Dermis microvascular lymphatic vessel endothelial cell (primary cell): ENCODE measurements around the gene TMEM72. TPM values are rescaled to one million over a fixed set of nuclear protein-coding genes. Genes with fewer than 3 reads are reported as not detected.
A peak's percentile ranks its signal among the peaks of the same experiment; 100 is the strongest.
"Not testable (repeated sequence)": the region's sequence is repeated elsewhere in the genome, so short reads cannot be mapped to it uniquely, and the experiment has no call there.

ENCODE experiments used
- DNase-seq, 2 donors: peaks; one replicate each; pipeline versions ENCODE4 v3.0.0 to v3.0.0-alpha.2; 2010; ENCODE audit warnings: low read depth in 2 of 2
- total RNA-seq: library from RNA; depleted of rRNA; stranded (reverse); fragments of >200 nt; gene quantifications from 2 replicates; pipeline ENCODE4 v1.2.1, GENCODE V29; 2014

TMEM72 gene
- not detected in 2 replicates for total RNA-seq

DNA sequence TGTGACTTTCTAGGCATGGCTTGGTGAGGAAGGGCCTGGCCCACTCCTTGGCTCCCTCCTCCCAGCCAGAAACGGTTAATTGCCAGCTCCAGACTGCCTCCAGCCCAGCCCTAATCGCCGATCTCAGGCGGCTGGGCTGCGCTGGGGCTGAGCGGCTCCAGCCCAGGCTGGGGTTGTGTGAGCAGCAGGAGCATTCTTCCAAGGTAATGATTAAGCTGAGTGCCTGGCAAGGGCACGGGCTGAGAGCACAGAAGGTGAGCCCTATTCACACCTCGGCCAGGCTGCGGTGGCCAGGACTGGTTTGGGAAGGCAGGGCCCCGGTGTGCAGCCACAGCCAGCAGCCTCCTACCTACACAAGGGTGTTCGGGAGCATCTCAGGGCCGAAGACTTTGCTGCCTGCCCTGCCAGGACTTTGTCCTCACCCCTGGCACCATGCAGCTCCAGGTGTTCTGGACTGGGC is at the start of gene TMEM72:
Gene TMEM72 (plus strand): TSS at position 257 of the 460 bp plus-strand sequence. CDS start 176 bp downstream, at position 433.
- no peak for DNase-seq

DNA sequence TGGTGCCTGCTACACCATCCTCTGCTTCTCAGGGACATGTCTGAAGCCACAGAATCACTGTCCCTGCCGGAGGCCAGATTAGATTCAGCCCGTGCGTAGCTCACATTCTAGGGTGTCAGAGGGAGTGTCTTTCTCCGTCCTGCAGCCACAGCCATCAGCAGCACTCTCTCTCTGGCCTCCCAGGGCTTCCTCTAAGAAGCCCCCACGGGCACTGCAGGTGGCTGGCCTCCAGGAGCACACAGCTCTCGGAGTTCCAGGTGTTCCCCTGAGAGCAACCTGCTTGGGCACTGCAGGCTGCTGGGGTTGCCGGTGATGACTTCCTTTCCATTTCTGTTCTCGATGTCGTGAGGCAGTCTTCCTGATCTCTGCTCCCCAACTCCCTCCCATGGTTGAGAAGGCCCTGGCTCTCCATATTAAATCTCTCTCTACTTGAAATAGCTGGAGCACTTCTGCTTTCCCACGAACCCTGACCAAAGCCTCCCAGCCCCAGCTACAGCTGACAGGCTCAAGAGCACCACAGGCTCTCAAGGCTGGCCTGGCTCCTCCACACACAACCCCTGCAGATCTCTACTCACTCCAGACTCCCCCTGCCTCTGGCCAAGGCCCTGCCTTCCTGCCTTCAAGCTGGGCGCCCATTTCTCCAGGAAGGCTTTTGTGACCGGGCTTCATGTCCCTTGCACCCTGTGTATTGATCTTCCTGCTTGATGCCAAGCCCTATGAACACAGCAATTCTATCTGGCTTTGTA is 49.0 kb upstream of the TMEM72 start:
- no peak for DNase-seq

DNA sequence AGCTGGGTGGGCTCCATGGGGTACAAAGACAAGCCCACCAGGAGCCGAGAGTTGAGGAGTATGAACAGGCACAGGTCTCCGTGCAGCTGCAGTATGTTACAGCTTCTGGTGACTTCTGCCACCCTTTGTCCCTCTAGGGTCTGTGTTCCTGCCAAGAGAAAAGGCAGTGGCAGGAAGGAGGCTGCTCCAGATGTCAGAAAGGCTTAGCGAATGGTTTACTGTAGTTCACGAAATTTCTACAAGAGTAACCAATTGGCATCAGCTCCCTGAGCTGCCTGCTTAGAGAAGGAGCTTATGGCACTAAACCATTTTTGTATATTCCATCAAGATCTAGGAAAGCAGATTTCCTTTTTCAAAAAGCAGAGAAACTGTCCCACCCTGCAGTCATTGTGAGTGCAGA is 48.2 kb upstream of the TMEM72 start:
- no peak for DNase-seq

DNA sequence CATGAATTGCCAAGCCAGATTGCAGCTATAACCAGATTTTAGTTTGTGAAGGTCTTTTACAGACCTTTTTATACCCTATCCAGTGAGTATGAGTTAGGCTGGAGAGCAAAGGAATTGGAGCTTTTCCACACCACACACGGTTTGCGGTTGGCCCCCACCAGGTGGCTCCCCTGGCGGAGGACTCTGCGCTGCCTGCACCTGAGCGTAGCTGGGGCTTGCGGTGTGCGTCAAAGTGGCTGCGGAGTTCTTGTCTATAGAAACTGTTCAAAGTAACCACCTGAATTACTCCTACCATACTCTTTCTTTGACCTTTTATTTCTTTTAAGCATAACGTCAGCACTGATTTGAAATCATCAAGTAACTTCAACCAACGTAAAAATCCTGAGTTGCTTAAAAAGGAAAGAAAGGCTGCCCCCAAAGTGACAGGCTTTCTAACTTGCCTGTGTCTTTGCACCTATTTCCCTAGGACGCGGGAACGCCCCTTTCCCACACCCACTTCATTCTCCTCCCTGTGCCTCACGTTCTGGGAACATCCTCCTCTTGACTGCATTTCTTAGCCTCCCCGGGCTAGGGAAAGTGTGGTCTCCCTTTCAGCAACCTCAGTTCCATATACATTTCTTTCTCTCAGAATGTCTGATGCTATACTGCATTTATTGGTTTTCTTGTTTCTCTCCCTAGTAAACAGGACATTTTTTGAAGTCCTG is 47.6 kb upstream of the TMEM72 start:
- DNase-seq = no peak

DNA sequence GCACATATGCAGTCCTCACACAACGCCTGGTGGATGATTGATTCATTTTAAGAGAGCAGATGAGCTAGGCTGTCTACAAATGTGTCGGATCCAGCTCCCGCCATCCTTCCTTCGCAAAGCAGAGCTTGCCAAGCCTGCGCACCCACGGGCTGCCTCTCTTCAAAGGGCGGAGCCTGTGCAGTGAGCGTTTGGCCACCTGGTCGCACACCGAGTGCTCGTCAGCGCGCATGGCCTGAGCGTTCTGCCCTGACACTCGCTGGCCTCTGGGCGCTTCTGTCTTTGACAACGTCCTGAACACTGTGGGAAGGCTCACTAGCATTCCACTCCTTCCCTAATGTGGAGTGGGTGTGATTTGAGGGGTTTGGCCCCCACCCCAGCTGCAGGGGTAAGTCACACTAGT is 47.1 kb upstream of the TMEM72 start:
- DNase-seq = peak in 1 of 2 donors; percentile 11

DNA sequence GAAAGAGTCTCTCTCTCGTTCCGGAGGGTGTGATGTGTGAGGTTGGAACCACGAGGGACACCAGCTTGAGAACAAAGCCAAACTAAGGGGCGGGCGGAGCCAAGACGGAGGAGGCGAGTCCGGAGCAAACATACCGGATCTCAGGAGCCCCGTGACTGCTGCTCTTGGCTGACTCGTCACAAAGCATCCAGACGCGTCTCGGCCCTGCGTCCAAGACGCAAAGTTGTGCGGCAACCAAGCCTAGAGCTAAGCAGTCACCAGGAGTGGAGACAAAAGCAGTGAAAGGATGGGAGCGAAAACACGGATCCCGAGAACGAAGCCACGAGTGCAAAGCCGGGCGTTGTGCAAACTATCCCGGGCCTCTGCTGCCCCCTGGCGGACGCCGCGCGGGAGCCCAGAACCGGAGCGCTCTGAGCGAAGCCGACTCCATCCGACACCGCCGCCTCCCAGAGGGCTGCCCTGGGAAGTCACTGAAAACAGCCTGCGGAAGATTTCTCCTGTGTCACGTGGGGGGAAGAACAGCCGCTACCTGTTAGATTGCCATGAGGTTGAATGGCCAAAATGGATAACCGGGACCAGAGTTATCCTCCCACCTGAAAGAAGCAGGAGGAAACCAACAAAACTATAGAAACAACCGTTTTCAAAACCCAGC is 46.4 kb upstream of the TMEM72 start:
- peak; percentile 41 to 71 for DNase-seq

DNA sequence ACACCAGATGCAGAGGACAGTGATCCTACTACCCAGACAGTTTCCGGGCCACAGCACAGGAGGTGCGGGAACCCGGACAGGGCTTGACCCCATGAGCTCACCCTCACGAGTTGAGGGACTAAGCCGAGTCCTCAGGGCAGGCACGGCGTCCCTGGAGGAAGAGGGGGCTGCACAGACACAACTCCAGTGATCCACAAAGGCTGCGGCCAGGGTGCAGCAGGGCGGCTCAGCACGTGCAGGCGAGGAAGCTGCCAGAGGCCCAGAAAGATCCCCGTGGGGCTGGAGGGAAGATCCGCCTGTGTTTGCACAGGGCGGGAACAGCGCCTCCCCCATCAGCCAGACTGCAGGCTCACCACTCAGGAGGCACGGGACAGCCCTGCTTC is 45.9 kb upstream of the TMEM72 start:
- no peak for DNase-seq

DNA sequence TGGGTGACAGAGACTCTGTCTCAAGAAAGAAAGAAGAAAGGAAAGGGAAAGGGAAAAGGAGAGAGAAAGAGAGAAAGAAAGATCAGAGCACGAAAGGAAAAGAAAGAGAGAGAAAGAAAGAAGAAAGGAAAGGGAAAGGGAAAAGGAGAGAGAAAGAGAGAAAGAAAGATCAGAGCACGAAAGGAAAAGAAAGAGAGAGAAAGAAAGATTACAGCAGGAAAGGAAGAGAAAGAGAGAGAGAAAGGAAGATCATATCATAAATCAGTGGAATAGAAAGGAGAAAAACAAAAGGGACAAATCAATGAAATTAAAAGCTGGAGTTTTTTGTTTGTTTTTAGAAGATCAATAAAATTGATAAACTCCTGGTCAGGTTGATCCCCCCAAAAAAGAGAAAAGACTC is 44.8 kb upstream of the TMEM72 start:
- not testable (repeated sequence) for DNase-seq

DNA sequence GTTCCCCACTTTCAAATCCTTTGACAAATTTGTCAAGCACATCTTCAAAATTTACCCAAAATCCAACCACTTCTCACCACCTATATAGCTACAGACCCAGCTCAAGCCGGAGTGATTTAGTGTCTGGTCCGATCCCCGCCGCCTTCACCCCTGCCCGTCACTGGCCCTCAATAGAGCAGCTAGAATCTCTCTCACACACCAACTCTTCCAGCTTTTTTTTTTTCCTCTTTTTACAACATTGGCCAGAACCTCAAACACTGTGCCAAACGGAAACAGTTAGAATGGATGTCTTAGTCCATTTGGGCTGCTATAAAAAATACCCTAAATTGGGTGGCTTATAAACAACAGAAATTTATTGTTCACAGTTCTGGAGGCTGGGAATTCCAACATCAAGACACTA is 41.1 kb upstream of the TMEM72 start:
- no peak for DNase-seq

DNA sequence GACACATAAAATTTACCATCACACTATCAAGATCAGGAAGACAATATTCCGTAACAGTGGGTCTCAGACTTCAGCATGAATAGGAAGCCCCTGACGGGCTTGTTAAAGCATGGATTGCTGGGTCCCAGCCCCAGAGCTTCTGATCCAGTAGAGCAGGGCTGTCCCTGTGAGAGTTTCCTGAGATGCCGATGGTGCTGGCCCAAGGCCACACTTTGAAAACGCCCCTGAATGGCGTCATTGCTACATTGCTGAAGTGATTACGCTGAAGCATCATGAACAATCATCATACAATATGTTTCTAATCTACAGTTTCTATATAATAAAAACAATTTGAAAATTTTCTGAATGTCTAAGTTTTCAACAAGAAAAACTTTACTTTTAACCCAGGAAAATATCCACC is 38.0 kb upstream of the TMEM72 start:
- DNase-seq = no peak

DNA sequence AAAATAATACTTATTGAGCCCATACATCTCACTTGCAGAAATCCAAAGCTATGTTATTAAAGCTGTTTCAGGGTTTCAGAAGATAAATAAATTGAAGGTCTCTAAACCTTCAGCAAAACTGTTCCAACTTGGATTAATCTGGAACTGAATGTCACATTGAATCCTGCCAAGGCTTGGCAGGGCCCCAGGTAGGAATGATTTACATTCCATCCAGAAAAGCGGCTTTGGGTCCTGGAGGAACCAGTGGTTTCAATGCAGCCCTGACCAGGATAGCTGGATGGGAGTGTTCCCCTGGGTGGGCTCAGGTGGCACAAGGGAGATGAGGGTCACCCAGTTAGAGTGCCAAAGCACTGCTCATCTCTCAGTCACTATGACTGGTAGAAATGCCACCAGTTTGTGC is 37.0 kb upstream of the TMEM72 start:
- DNase-seq = no peak

DNA sequence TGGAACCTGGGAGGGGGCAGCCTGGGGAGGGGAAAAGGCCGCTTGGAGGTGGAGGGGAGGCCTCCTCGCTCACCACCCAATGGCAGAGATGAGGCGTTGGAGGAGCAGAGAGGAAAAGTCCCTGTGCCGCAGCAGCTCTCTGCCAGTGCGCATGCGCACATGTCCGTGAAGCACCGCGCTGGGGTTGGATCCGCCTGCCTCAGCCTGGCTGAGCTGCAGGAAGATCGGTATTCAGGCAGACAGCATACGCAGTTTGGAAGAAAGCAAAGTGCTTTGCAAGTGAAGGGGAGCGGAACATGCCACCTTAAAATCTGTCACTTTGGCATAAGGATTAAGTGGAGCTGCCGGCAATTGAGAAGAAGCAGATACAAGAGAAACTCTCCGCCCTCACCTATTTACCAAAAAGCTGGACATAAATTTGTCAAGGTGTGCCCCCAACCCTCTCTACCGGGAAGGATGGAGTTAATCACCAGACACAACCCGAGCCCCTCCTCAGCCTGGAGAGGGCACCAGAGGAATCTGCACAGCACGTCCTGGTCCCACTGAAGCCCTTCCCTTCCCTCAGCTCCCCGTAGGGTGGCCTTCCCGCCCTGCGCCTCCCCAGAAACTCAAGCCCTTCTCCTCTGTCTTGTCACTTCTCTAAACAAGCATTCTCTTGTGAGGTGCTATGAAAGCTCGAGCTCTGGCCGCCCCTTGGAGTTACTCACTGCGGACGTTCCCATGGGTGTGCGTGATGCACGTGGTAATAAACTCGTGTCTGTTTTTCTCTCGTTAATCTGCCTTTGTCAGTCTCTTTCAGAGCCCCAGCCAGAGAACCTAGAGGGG is 32.2 kb upstream of the TMEM72 start:
- peak; percentile 57 to 72 for DNase-seq

DNA sequence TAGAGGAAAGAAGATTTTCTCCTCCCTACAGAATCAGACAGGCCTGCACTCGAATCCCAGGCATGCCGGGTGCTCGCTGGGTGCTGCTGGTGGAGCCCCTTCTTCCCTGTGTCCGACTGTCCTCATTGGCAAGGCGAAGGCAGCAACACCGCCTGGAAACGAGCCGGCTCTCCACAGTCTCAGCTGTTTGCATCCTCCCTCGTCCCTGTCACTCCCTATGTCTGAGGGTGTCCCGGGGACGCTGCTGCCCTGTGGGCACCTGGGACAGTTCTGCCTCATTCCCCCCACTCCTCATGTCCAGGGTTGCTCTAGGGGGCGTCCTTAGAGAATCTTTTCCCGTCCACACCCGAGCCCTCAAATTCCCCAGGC is 31.6 kb upstream of the TMEM72 start:
- no peak for DNase-seq

DNA sequence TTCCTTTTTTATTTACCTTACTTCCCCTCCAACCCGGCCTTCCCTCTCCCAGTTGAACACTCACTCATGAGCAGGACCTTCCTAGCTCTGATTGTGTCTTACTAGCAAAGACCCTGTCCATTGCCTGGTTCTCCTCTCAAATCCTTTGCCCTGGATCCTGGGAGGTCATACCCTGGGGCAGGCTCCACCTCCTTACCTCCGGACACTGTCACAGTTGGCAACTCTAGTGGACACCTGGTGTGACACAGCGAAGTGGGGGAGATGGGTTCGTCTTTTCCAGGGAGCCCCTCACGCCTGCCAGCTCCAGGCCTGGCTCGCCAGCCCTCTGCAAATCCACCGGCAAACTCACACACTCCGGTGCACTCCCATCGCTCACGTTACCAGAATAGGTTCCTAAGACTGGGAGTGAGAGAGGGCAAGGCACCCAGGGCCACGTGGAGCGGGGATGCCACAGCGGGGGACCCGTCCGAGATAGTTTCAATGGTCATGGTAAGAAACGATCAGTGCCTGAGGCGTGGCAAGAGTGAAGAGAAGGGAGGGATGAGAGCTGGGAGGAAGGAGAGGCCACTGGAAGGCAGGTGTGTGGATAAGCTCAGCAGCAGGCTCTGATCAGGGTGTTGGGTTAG is 30.9 kb upstream of the TMEM72 start:
- no peak for DNase-seq

DNA sequence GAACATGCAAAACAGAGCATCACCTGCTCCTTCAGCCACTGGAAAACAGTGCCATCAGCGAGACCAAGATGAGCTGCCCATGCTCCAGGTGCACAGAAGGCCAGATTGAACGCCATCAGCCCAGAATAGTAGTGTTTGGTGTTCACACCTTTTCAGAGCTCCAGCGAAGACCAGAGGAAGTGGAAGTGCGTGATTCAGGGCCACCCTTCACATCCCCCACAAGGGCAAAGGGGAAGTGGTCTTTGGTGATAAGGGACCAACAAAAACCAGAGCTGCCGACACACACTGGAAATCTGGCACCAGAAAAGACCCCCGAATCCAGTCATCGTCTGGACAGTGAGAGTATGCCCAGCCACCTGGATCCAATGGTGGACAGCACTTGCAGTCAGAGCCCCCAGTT is 29.5 kb upstream of the TMEM72 start:
- no peak for DNase-seq

DNA sequence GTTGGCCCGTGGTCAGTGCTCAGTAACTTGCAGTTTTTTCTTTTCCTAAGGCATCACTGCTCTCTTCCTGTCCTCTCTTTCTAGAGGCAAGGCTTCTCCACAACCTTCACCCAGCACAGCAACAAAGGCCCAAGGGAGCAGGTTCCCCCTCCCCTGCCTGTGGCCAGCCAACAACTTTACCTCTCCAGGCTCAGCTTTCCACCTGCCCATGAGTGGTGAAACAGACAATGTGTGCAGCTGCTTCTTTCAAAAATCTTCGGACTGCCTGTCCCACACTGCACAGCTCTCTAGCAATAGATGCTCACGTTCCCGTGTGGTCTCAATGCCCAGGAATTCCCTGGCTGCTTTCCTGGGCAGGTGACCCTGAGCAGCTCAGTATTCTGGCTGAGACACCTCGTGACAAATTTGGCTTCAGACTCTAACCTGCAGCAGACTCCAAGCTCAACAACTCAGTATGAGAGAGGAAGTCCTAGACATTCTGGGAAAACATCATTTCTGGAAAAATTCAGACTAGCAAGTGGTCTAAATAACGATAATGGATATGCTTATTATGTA is 28.9 kb upstream of the TMEM72 start:
- DNase-seq = no peak

DNA sequence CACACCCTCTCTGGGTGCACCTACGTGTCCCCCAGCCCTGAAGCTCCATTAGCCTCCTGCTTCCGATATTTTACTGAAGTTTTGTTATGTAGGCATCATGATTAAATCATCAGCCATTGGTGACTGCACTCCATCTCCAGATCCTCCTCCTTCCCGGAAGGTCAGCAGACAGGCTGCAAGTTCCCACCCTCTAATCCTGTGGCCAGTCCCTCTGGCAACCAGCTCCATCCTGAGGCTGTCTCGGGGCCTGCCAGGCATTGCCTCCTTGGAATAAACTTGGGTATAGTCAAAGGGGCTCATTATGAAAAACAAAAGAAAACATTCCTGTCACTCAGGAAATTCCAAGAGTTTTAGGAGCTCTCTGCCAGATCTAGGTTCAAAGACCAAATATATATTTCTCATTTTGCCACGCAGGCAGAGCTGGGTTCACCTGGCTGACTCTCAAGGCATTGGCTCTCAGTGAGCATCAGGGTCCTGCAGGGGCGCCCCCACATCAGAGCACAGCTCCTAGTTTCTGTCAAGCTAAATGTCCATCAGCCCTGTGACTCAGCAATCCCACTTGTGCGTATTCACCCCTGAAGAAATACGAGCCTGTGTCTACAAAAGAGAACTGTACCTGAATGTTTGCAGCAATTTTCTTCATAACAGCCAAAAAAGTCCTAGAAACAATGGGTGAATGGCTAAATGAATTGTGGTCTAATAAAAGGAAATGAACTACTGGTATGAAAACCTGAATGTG is 27.4 kb upstream of the TMEM72 start:
- no peak for DNase-seq

DNA sequence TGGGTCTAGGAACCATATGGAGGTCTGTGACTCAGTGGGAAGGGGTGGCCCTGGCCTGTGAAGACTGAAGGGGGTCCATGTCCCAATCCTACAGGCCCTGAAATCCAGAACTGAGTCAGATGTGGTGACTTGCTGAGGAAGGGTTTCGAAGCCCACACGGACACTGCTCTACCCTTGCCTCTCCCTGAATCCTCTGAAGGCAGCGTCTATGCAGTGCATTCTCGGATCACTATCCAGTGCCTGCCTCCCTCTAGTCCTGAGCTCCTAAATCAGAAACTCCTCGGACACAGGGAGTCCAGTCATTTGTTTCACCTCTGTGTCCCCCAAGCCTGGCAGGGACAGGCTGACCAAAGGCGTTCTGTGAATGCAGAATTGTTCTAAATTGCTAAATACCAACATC is 25.4 kb upstream of the TMEM72 start:
- no peak for DNase-seq

DNA sequence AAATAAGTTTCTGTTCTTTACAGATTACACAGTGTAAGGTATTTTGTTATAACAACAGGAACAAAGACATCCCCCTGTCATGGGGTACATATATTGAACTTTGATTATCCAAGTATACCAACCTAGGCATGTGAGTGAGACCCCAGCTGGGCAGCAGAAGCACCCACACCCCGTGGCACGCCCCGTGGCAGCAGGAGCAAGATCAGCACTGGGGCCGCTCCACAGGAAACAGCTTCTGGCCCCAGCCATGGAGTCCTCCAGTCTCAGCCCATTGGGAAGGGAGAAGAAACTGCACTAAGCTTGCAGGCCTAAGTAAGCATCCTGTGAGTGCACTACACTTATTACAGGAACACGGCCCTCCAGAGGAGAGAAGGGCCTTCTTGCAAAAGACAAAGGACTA is 24.2 kb upstream of the TMEM72 start:
- no peak for DNase-seq

DNA sequence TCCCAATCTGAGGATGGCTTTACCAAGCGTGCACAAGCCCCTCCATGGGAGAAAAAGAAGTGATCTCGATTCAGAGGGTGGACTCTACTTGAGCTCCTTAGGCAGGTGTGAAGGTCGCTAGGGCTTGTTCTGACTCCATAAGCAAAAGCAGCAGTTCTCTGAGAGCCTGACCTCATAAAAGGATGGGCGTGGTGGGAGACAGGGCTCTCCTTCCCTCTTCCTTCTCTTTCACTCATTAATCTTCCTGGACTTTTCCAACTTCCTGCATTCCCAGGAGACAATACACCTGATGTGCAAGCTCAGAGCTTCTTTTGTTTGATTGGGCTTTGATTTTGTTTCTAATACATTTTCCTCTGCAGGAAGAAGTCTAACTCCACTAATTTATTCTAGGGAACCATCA is 22.3 kb upstream of the TMEM72 start:
- DNase-seq = no peak
